PC-3 (cell line): ENCODE data around the gene KTI12.

Experiments used
- EZH2 ChIP-seq: fragments of 300-600 bp; sonication (generic); IDR thresholded peaks from one replicate; pipeline ENCODE4 v1.6.1; 2017; ENCODE audit warnings: antibody characterized with exemption, mild to moderate bottlenecking, low read length; ENCODE audit not compliant: unreplicated experiment
- EZH2phosphoT487 ChIP-seq: fragments of 300-600 bp; sonication (generic); IDR thresholded peaks from 2 replicates; pipeline ENCODE4 v1.6.1; 2018; ENCODE audit warnings: mild to moderate bottlenecking, antibody characterized with exemption, low read length, borderline replicate concordance

GRCh38 chr1:52045236-52045635 lies 11.6 kb upstream of the KTI12 start:
- TF ChIP-seq EZH2phosphoT487 = no peak
- TF ChIP-seq EZH2 = no peak
